ENCODE measurements around the gene GNGT2. TPM values are rescaled to one million over a fixed set of nuclear protein-coding genes. Genes with fewer than 3 reads are reported as not detected.
A peak's percentile ranks its signal among the peaks of the same experiment; 100 is the strongest.

GNGT2 gene
- polyA plus RNA-seq, 1 donor (not counting 4 experiments of a cell fraction or from before 2014, with no cell fraction given): not detected

DNA sequence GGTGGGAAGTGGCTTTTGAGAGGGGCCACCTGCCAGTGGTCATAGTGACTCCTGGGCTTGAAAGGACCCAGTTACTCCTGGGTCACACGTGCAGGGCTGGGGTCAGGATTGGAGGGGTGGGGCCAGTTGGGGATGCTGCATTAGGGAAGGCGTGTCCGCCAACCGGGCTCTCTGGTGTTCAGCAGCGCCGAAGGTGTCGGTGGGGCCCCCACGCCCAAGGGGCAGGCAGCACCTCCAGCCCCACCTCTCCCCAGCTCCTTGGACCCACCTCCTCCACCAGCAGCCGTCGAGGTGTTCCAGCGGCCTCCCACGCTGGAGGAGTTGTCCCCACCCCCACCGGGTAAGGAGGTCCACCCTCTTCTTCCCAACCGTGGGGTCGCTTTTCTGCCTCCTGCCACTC, 9.6 kb upstream of the GNGT2 start:
- Histone ChIP-seq H3K79me2 (ENCODE audit: control insufficient read depth, insufficient read depth, low read length) (no peaks in the 10 kb centered on the region), H3K4me1 (ENCODE audit: control insufficient read depth, extremely low read depth, insufficient read depth, low read length) (peaks cover 9% of the 10 kb centered on the region), H2AFZ (ENCODE audit: control insufficient read depth, low read length) (no peak overlapping the region), H3K9ac (ENCODE audit: control insufficient read depth, extremely low read depth, insufficient read depth, low read length) (no peak overlapping the region), H3K27me3 (ENCODE audit: control insufficient read depth, extremely low read depth, insufficient read depth, low read length) (peaks cover 37% of the 10 kb centered on the region), H3K4me2 (ENCODE audit: control insufficient read depth, extremely low read depth, insufficient read depth, low read depth, low read length) (no peak overlapping the region), H3K9me3 (ENCODE audit: control insufficient read depth, low read depth, low read length) (no peaks in the 10 kb centered on the region), H4K20me1 (ENCODE audit: control insufficient read depth, extremely low read depth, insufficient read depth, low read length) (no peaks in the 10 kb centered on the region), H3K4me3 (ENCODE audit: control insufficient read depth in 2 of 3, extremely low read depth in 1 of 3, insufficient read depth in 2 of 3, low read depth in 1 of 3, low read length in 3 of 3) (no peak overlapping the region), H3K9me1 (ENCODE audit: control insufficient read depth, extremely low read depth, insufficient read depth, low read length) (no peaks in the 10 kb centered on the region), H3K27ac (ENCODE audit: control insufficient read depth, insufficient read depth, low read length) (no peak overlapping the region), H3K36me3 (ENCODE audit: control insufficient read depth in 2 of 2, extremely low read depth in 1 of 2, insufficient read depth in 2 of 2, low read length in 2 of 2) (no peaks in the 10 kb centered on the region)
- DNase-seq (ENCODE audit: low read depth, low spot score): no peak
- no peak for TF ChIP-seq EZH2 (IDR thresholded peaks at IDR 0.05; ENCODE audit: low read length)
- TF ChIP-seq, protein P1, sequence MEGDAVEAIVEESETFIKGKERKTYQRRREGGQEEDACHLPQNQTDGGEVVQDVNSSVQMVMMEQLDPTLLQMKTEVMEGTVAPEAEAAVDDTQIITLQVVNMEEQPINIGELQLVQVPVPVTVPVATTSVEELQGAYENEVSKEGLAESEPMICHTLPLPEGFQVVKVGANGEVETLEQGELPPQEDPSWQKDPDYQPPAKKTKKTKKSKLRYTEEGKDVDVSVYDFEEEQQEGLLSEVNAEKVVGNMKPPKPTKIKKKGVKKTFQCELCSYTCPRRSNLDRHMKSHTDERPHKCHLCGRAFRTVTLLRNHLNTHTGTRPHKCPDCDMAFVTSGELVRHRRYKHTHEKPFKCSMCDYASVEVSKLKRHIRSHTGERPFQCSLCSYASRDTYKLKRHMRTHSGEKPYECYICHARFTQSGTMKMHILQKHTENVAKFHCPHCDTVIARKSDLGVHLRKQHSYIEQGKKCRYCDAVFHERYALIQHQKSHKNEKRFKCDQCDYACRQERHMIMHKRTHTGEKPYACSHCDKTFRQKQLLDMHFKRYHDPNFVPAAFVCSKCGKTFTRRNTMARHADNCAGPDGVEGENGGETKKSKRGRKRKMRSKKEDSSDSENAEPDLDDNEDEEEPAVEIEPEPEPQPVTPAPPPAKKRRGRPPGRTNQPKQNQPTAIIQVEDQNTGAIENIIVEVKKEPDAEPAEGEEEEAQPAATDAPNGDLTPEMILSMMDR (optimal IDR thresholded peaks at IDR 0.05 in 1 of 3, IDR thresholded peaks at IDR 0.05 in 1 of 3, conservative IDR thresholded peaks at IDR 0.05 in 1 of 3; ENCODE audit: extremely low read depth in 1 of 3, insufficient read depth in 2 of 3, low read length in 3 of 3): no peak
- no peak for FAIRE-seq
- dilution Hi-C loops (cut with MboI; ENCODE audit: extremely low pct_ligation_motif_present, low sequenced_read_pairs): no loop called here

DNA sequence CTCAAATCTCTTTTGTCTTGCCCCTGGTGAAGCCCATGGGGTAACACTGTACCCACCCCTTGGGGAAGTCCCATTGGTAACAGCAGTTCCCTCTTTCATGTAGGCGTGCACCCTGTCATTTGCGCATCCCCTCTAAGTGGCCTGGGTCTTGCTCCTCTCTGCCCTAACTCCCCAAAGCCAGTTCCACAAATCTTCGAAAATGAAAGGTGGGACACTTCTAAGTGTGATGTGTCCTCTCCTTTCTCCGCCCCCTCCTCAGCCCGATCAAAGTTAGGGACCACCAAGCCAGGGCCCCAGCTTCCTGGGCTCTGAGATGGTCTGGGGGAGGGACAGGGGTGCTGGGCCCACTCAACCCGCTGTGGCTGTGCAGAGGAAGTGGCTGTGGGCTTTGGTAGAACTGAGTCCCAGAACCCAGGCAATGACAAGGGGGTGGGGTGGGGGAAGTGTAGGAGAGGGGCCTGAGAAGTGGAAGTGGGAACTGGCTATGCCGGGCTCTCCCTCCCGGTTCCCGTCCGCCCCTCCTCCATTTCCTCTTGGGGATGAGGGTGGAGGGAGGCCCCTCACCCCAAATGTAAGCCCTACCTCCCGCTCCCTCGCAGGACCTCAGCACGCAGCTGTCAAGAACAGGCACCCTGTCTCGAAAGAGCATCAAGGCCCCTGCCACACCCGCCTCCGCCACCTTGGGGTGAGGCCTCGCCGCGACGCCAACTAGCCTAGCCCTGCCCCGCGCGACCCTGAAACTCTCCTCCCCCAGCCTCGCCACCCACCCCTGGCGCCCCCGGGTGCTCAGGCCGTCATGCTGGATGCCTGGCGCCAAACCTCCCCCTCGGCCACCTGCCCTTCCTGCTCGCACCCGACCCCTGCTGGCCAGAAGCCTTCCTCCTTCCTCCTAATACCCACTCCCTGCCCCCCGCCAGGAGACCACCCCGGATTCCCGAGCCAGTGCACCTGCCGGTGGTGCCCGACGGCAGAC, 8.9 kb upstream of the GNGT2 start:
- H3K27ac ChIP-seq (ENCODE audit: control insufficient read depth, insufficient read depth, low read length): no peak overlapping the region
- H3K4me3 ChIP-seq (ENCODE audit: control insufficient read depth in 2 of 3, extremely low read depth in 1 of 3, insufficient read depth in 2 of 3, low read depth in 1 of 3, low read length in 3 of 3): no peak overlapping the region
- no peak for DNase-seq (ENCODE audit: low read depth, low spot score)
- H4K20me1 ChIP-seq (ENCODE audit: control insufficient read depth, extremely low read depth, insufficient read depth, low read length): no peaks in the 10 kb centered on the region
- H3K9me3 ChIP-seq (ENCODE audit: control insufficient read depth, low read depth, low read length): no peaks in the 10 kb centered on the region
- FAIRE-seq: no peak
- H3K36me3 ChIP-seq (ENCODE audit: control insufficient read depth in 2 of 2, extremely low read depth in 1 of 2, insufficient read depth in 2 of 2, low read length in 2 of 2): no peaks in the 10 kb centered on the region
- peaks cover 6% of the 10 kb centered on the region for H3K4me1 ChIP-seq (ENCODE audit: control insufficient read depth, extremely low read depth, insufficient read depth, low read length)
- no peaks in the 10 kb centered on the region for H3K9me1 ChIP-seq (ENCODE audit: control insufficient read depth, extremely low read depth, insufficient read depth, low read length)
- no peak overlapping the region for H2AFZ ChIP-seq (ENCODE audit: control insufficient read depth, low read length)
- no peaks in the 10 kb centered on the region for H3K79me2 ChIP-seq (ENCODE audit: control insufficient read depth, insufficient read depth, low read length)
- peaks cover 29% of the 10 kb centered on the region for H3K27me3 ChIP-seq (ENCODE audit: control insufficient read depth, extremely low read depth, insufficient read depth, low read length)
- no peak overlapping the region for H3K9ac ChIP-seq (ENCODE audit: control insufficient read depth, extremely low read depth, insufficient read depth, low read length)
- dilution Hi-C loops (cut with MboI; ENCODE audit: extremely low pct_ligation_motif_present, low sequenced_read_pairs): no loop called here
- TF ChIP-seq EZH2 (IDR thresholded peaks at IDR 0.05; ENCODE audit: low read length): no peak
- TF ChIP-seq, protein P1 (optimal IDR thresholded peaks at IDR 0.05 in 1 of 3, IDR thresholded peaks at IDR 0.05 in 1 of 3, conservative IDR thresholded peaks at IDR 0.05 in 1 of 3; ENCODE audit: extremely low read depth in 1 of 3, insufficient read depth in 2 of 3, low read length in 3 of 3): peak in 2 of 3 experiments; percentile 56 to 59
- no peak overlapping the region for H3K4me2 ChIP-seq (ENCODE audit: control insufficient read depth, extremely low read depth, insufficient read depth, low read depth, low read length)
